ENCODE data around the gene ANKRD6.

Gene ANKRD6

DNA sequence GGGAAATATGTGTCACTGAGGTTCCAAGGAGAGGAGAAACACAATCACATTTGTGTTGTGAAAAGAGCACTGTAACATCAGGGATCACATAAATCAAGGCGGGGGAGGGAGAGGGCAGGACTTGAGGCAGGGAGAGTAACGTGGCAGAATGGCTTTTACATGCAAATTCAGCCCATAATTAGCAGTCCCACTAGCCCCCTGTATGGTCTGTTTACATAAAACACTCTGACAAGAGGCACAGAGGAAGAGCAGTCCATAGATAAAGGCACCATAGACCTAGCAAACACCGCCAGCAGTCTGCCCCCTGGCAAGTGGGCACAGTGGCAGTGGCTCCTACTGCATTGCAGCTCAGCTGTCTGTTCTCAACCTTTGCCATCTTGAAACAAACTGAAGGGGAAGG lies 122.9 kb downstream of the ANKRD6 start:
- no peak for DNase-seq (ENCODE audit: extremely low read depth in 1 of 2, low read depth in 1 of 2)

- DNase-seq (ENCODE audit: extremely low read depth in 1 of 2, low read depth in 1 of 2), result no peak
These were observed 126.5 kb downstream of the ANKRD6 start for GRCh38 chr6:89559487-89559886.

DNA sequence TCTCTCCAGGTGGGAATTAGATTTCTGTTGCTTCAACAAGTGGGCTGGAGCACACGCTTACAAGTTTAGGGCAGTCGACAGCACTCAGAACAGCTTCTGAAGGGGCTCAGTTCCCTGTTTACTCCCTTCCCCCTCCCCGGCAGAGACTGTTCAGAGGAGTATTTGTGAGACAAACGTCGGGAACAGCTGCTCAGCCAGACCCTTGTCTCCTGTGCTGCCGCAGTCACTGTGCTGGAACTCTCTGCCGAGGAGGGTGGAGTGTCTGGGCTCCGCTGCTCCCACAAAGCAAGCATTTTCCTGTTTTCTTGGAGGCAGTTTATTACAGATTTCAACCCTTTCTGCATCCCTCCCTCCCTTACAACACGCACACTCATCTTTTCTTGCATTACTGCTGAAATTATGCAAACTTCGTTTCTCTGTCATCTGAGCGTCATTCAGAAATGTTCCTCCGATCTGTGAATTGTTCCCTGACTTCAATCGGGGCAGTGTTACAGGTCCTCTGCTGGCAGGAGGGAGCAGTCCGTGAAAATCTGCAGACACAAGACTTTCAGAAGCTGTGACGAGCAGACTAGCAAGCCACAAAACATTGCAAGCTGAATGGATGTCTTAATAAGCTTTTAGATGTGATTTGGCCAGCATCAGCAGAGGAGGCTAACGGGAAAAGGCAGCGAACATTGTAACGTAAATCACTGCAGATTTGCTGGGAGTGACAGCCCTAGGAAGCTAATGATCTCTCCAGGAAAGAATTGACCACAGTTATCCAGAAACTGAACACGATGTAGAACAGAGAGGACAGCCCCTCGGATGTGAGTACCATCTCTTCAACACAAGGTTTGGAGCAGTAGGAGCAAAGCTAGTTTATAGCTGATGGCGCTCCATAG lies 129.4 kb downstream of the ANKRD6 start:
- DNase-seq (ENCODE audit: extremely low read depth in 1 of 2, low read depth in 1 of 2), result no peak

GRCh38 chr6:89563866-89564265 lies 130.9 kb downstream of the ANKRD6 start:
- no peak for DNase-seq (ENCODE audit: extremely low read depth in 1 of 2, low read depth in 1 of 2)

- no peak for DNase-seq (ENCODE audit: extremely low read depth in 1 of 2, low read depth in 1 of 2)
These were observed 131.9 kb downstream of the ANKRD6 start for GRCh38 chr6:89564752-89565427.

DNA sequence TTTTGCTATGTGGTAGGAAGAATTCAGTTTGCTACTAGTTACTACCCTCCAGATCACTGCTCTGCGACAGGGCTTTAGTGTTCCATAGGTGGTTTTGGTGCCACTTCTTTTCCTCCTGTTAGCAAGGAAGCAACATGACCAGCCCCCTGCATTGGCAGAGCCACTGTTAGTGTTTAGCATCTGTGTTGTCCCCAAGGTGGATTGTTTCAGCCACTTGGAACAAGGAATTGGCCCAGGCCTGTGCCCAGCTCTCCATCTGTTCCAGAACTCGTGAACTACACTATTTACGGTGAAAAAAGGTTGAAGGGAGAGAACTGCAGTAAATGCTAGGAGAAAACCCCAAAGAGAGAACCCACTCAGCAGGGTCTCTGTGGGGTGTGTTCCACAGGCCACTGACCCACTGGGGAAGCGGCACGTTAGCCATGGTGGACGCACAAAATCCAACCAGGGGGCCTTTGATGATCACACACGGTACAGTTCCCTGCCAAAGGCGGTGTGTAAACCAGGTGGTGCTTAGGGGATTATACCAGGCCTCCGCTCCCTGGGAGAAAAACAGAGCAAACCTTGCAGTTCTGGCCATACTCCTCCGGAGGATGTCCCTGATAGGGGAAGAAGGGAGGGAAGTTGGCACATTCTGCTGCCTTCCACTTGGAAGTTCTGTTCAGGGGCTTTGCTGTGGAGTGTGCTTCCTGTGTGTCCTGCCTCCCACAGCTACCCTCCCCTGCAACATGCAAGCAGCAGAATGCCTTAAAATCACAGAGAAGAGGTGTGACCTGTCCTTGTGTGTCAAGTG lies 133.3 kb downstream of the ANKRD6 start:
- DNase-seq (ENCODE audit: extremely low read depth in 1 of 2, low read depth in 1 of 2), result no peak

DNA sequence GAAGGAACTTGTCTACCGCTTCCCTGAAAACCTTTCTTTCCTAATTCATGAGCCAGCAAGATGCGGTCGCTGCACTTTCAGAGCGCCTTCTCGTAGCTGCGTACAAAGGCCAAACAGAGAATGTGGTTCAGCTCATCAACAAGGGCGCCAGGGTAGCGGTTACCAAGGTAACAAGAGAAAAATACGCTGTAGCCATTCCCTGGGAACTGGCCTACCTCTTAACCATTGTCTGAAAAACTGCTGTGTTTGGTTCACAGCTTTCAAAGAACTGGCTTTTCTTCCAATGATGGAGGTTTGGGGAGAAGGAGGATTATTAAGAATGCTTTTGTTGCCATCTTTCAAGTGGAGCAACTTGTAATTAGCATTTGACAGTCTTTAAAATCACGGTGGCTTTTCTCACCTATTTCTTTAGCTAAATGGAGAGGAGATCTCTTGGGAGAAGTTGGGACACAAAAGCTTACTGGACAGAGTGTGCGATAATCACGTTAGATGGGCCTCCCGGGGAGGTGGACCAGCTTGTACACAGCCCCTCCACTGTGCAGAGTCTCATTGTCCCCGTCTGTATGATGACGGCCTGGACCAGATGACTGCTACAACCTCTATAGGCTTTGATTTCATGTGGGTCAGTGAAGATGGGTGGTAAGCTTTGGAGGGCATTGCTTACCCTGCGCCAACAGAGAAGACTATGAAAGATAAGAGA lies 134.1 kb downstream of the ANKRD6 start:
- DNase-seq (ENCODE audit: extremely low read depth in 1 of 2, low read depth in 1 of 2), result no peak

DNA sequence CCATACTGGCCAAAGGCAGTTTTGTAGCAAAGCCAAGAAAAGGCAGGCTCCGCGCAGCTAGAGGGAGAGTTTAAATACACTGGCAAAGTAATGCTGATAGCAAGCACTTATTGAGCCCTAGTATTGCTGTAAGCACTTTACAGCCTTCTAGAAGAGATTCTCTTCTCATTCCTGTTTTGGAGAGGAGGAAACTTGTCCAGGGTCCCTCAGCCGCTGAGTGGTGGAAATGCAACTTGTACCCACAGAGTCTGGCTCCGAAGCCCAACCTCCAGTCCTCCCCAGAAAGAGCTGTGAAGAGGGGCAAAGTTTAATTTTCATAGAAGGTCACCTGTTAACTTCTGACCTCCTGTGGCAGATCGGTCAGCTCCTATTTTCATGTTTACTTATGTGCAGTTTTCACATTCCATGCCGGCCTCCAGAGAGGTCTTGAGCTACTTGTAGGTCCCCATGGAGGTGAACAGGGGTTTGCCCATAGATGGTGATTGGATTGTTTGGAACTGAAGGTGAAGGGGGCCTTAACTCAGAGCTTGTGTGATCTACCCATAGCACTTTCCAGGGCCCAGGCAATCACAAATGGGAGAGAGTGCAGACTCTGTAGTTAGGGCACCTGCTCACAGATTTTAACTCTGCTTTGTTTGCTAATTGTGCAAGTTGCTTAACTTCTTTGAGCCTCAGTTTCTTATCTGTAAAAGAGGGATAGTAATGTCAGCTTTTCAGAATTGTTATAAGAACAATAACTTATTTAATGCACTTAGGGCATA lies 134.9 kb downstream of the ANKRD6 start:
- no peak for DNase-seq (ENCODE audit: extremely low read depth in 1 of 2, low read depth in 1 of 2)

- DNase-seq (ENCODE audit: extremely low read depth in 1 of 2, low read depth in 1 of 2), result no peak
These were observed 142.1 kb downstream of the ANKRD6 start for GRCh38 chr6:89574910-89575561.

DNA sequence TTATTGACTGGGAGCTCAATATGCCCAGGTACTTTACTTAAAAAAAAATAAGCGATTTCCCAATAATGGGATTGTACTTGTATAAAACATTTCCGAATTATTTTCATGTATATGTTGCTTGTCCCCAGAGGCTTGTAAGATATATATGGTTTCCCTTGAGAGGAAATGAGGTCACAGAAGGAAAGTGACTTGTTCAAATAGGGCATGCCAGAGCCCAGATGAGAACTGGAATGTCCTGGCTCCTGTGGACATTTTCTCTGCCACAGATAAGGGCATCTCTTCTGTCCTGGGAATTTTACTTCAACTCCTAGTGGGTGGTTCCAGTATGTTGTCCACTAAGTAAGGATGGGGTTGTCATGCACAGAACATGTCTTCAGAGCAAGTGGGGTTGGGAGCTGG lies 142.6 kb downstream of the ANKRD6 start:
- DNase-seq (ENCODE audit: extremely low read depth in 1 of 2, low read depth in 1 of 2), result no peak

DNA sequence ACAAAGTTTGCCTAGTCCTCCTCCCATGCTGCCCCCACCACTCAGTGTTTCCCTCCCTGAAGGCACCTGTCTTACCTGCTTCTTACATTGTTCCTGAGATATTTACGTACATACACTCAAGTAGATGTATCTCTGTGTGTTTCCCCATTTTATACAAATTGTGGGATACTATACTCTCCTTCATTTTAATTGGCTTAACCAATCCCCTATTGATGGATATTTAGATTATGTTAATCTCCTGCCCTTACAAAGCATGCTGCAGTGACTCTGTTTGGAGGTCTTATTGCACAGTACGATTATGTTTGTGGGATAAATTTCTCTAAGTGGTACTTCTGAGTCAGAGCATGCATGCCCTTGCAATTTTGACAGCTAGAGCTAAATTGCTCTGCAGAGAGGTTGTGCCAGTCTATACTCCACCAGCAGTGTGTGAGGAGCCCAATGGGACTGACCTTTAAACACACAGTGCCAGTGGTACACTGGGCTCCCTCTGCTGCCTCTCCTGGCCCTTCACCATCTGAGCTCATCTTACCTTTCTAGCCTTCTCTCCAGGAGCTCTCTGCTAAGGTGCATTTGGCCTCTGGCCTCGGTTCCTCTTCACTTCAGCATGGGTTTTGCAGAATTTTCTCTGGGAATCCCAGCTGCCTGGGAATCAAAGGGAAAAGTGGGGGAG lies 148.2 kb downstream of the ANKRD6 start:
- DNase-seq (ENCODE audit: extremely low read depth in 1 of 2, low read depth in 1 of 2), result no peak

GRCh38 chr6:89581689-89582088 lies 148.7 kb downstream of the ANKRD6 start:
- DNase-seq (ENCODE audit: extremely low read depth in 1 of 2, low read depth in 1 of 2), result no peak

GRCh38 chr6:89582669-89583325 lies 149.8 kb downstream of the ANKRD6 start:
- no peak for DNase-seq (ENCODE audit: extremely low read depth in 1 of 2, low read depth in 1 of 2)

DNA sequence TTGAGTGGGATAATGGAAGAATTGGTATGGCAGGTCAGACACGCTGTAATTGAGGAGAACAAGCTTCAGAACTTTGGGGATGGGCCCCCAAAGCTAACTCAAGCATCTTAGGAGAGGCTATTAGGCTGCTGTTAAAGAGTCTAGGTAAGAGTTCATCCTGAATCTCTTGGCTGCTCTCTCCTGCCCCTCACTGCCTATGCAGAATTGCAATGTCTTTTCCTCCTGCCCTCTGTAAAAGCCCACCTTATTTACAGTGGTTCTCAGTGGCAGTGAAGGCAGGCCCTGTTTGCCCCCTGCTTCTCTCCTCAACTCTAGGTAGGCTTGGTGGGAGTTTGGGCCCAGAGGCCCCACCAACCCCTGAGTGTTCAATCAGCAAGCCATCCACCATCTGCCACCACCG lies 150.6 kb downstream of the ANKRD6 start:
- DNase-seq (ENCODE audit: extremely low read depth in 1 of 2, low read depth in 1 of 2), result no peak

DNA sequence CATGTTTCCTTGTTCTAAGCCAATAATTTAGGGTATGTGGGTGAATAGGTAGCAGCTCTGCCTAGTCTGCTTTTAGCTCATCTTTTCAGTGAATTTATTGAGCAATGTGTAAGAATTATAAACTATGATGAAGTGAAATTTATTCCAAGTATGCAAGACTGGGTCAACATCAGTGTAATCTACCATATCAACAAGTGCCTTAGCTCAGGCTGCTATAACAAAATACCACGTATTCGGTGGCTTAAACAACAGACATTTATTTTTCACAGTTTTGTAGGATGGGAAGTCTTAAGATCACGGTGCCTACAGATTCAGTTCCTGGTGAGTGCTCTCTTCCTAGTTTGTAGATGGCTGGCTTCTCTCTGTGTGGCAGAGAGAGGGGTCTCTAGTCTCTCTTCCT lies 151.6 kb downstream of the ANKRD6 start:
- DNase-seq (ENCODE audit: extremely low read depth in 1 of 2, low read depth in 1 of 2), result no peak

DNA sequence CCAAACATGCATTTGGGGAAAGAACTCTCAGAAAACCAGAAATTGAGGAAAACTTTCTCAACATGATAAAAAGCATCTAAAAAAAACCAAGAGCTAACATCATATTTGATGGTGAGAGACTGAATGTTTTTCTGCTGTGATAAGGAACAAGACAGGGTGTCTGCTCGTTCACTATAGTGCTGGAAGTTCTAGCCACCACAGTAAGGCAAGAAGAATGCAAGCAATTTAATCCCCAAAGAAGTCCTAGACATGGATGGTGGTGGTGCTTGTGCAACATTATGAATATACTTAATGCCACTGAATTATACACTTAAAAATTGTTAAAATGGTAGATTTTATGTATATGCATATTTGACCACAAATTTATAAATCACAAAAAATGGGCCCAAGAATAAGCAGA lies 152.2 kb downstream of the ANKRD6 start:
- no peak for DNase-seq (ENCODE audit: extremely low read depth in 1 of 2, low read depth in 1 of 2)

DNA sequence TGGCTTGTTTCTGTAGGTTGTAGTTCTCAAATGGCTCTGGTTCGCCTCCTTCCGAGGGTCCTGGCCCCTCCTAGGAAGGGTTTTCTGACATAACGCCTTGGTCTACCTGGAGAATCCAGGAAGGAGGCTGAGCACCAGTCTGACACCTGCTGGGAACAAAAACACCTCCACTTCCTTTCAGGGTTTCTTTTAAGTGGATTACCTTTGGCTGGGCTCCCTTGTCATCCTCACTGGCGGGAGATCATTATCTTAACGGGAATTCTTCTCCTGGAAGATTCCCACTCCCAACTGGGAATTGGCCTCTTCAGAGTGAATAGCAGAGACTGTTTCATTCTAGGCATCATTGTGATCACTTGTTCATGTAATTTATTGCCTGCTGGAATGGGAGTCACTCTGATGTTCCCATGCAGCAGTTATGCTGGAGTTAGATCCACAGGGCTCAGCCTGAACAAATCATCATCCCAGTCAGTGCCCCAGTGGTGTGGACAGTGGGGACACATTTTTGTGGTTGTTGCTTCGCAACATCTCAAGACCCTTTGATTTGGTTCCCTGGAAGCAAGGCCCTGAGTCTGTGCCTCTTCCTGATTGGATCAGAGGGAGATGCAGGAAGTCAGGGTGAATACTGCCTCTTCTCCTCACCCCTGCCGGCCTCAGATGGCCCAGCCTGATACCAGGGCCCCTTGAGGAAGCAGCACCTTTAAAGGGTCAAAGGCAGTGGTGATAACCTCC lies 156.5 kb downstream of the ANKRD6 start:
- DNase-seq (ENCODE audit: extremely low read depth in 1 of 2, low read depth in 1 of 2), result no peak

DNA sequence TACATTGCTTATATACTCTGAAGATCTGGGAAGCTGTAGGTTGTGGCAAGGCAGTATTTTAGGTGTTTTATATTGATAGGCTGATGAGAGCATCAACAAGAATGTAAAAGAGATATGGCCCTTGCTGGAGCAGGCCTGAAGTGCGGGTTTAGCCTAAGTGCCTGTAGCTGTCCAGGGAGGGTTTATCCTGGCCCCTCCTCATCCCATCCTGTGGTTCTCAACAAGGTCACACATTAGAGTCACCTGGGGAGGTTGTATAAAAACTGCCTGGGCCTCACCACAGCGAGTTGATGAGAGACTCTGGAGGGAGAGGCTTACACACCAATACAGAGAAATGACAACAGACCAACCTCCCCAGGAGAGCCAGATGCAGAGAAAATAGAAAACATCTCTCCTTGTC lies 157.2 kb downstream of the ANKRD6 start:
- no peak for DNase-seq (ENCODE audit: extremely low read depth in 1 of 2, low read depth in 1 of 2)
